CD14-positive monocyte (primary cell): ENCODE measurements around the gene KCTD19. TPM values are rescaled to one million over a fixed set of nuclear protein-coding genes. Genes with fewer than 3 reads are reported as not detected.
"Not testable (repeated sequence)": the region's sequence is repeated elsewhere in the genome, so short reads cannot be mapped to it uniquely, and the experiment has no call there.

Experiments
- DNase-seq, 3 donors: peaks; one replicate each; pipeline ENCODE4 v3.0.0-alpha.2; 2011 to 2022
- H2AFZ ChIP-seq: 2 replicates; pipeline ENCODE4 v1.6.0; 2012; ENCODE audit warnings: mild to moderate bottlenecking, low read depth, low read length, inconsistent platforms; ENCODE audit not compliant: insufficient read depth, poor library complexity, severe bottlenecking
- H3K27ac ChIP-seq, 2 donors: 1 replicate in 1 of 2; 2 replicates in 1 of 2; pipeline ENCODE4 v1.5.1; 2012 to 2013; ENCODE audit warnings: low read length in 2 of 2, control low read depth in 1 of 2, inconsistent platforms in 1 of 2, low read depth in 1 of 2, mild to moderate bottlenecking in 1 of 2
- H3K27me3 ChIP-seq, 2 donors: one replicate each; pipeline versions ENCODE4 v1.6.0 to v1.6.1; 2011 to 2013; ENCODE audit warnings: low read length in 2 of 2; ENCODE audit not compliant: control insufficient read depth in 2 of 2, insufficient read depth in 2 of 2
- H3K36me3 ChIP-seq, 2 donors: replicated peaks in 1 of 2; 1 replicate in 1 of 2; 2 replicates in 1 of 2; pipeline versions ENCODE4 v1.5.1 to v1.6.1; 2012 to 2013; ENCODE audit warnings: low read length in 2 of 2, control low read depth in 1 of 2, inconsistent platforms in 1 of 2, mild to moderate bottlenecking in 1 of 2; ENCODE audit not compliant: insufficient read depth in 2 of 2, control insufficient read depth in 1 of 2
- H3K4me1 ChIP-seq, 2 donors: 1 replicate in 1 of 2; 2 replicates in 1 of 2; pipeline versions ENCODE4 v1.5.1 to v1.6.1; 2012 to 2013; ENCODE audit warnings: low read length in 2 of 2, control low read depth in 1 of 2, inconsistent platforms in 1 of 2, mild to moderate bottlenecking in 1 of 2, moderate library complexity in 1 of 2; ENCODE audit not compliant: insufficient read depth in 2 of 2, control insufficient read depth in 1 of 2
- H3K4me2 ChIP-seq: replicated peaks from 2 replicates; pipeline ENCODE3; 2012; ENCODE audit warnings: low read length, moderate library complexity, mild to moderate bottlenecking; ENCODE audit not compliant: poor library complexity, severe bottlenecking; ENCODE audit errors: extremely low read depth
- H3K4me3 ChIP-seq, 3 experiments: fragments of 200-600 bp in 1 of 3; sonication (generic) in 1 of 3; replicated peaks in 1 of 3; 1 replicate in 2 of 3; 2 replicates in 1 of 3; pipeline ENCODE4 v1.5.1; 2011 to 2013; ENCODE audit warnings: low read length in 3 of 3, mild to moderate bottlenecking in 3 of 3, control low read depth in 2 of 3, low read depth in 2 of 3, inconsistent platforms in 1 of 3, moderate library complexity in 1 of 3
- H3K79me2 ChIP-seq: 2 replicates; pipeline ENCODE4 v1.6.0; 2012; ENCODE audit warnings: mild to moderate bottlenecking, control low read depth, inconsistent platforms, low read length, moderate library complexity; ENCODE audit not compliant: insufficient read depth
- H3K9ac ChIP-seq: 2 replicates; pipeline ENCODE4 v1.6.0; 2017; ENCODE audit warnings: low read length, mild to moderate bottlenecking; ENCODE audit not compliant: insufficient read depth, poor library complexity, severe bottlenecking
- H3K9me3 ChIP-seq, 2 donors: replicated peaks in 1 of 2; 1 replicate in 1 of 2; 2 replicates in 1 of 2; pipeline versions ENCODE4 v1.5.1 to v1.6.1; 2012 to 2013; ENCODE audit warnings: low read length in 2 of 2, control low read depth in 1 of 2; ENCODE audit not compliant: control insufficient read depth in 1 of 2, insufficient read depth in 1 of 2
- H4K20me1 ChIP-seq: 2 replicates; pipeline ENCODE4 v1.6.0; 2012; ENCODE audit warnings: mild to moderate bottlenecking, low read length, control low read depth, moderate library complexity; ENCODE audit not compliant: insufficient read depth
- H3K27ac Mint-ChIP-seq, 7 donors: one replicate each; pipeline ENCODE4 v1.8.0; 2020; ENCODE audit warnings: mild to moderate bottlenecking in 7 of 7, mixed read lengths in 7 of 7, moderate library complexity in 6 of 7, inconsistent platforms in 2 of 7
- H3K27me3 Mint-ChIP-seq, 3 donors: one replicate each; pipeline ENCODE4 v1.8.0; 2021 to 2022; ENCODE audit warnings: low read depth in 3 of 3, mild to moderate bottlenecking in 3 of 3, mixed read lengths in 3 of 3, moderate library complexity in 3 of 3, inconsistent platforms in 1 of 3
- H3K36me3 Mint-ChIP-seq, 2 donors: one replicate each; pipeline ENCODE4 v1.8.0; 2020; ENCODE audit warnings: mixed read lengths in 2 of 2, inconsistent platforms in 1 of 2, mild to moderate bottlenecking in 1 of 2
- H3K4me1 Mint-ChIP-seq: one replicate; pipeline ENCODE4 v1.8.0; 2020; ENCODE audit warnings: mild to moderate bottlenecking, mixed read lengths
- H3K4me3 Mint-ChIP-seq, 2 donors: one replicate each; pipeline ENCODE4 v1.8.0; 2020; ENCODE audit warnings: mild to moderate bottlenecking in 2 of 2, mixed read lengths in 2 of 2, moderate library complexity in 1 of 2
- H3K9me3 Mint-ChIP-seq, 7 donors: one replicate each; pipeline ENCODE4 v1.8.0; 2020 to 2022; ENCODE audit warnings: mixed read lengths in 7 of 7, mild to moderate bottlenecking in 6 of 7, moderate library complexity in 6 of 7, inconsistent platforms in 2 of 7
- CTCF ChIP-seq: fragments of 200-600 bp; IDR thresholded peaks from one replicate; pipeline ENCODE4 v1.8.0; 2022; ENCODE audit warnings: antibody characterized with exemption, mild to moderate bottlenecking
- WGBS: methylation state at CpG from one replicate; pipeline ENCODE4 v1.1.5; 2013; ENCODE audit warnings: missing lambda C conversion rate; ENCODE audit not compliant: insufficient coverage; 5-methylcytosine and 5-hydroxymethylcytosine counted together
- intact Hi-C, 2 donors: fragments of 100-400 bp; cut with micrococcal nuclease; formaldehyde crosslinking; loops; one replicate each; pipeline versions ENCODE4 v1.15.0 to v1.15.1; 2023
- polyA plus RNA-seq, 3 donors: library from polyadenylated mRNA; depleted of rRNA in 1 of 3; unstranded in 2 of 3; stranded (reverse) in 1 of 3; fragments of 300-500 nt in 2 of 3; fragments of >200 nt in 1 of 3; fragmentation: Illumina TruSeq in 2 of 3; gene quantifications; 1 replicate in 2 of 3; 2 replicates in 1 of 3; pipeline ENCODE4 v1.2.3, GENCODE V29; 2012 to 2021

Gene KCTD19
- polyA plus RNA-seq, 3 donors: not detected

- Histone ChIP-seq H4K20me1 (no peaks in the 10 kb centered on the region), H2AFZ (no peak overlapping the region), H3K27ac (no peak overlapping the region), H3K4me3 (no peak overlapping the region), H3K4me1 (no peaks in the 10 kb centered on the region), H3K79me2 (no peaks in the 10 kb centered on the region), H3K27me3 (no peaks in the 10 kb centered on the region), H3K4me2 (no peak overlapping the region), H3K9me3 (no peaks in the 10 kb centered on the region), H3K9ac (no peak overlapping the region), H3K36me3 (no peaks in the 10 kb centered on the region)
- Mint-ChIP-seq H3K27ac (no peak overlapping the region), H3K27me3 (peaks cover 2 to 3% (median 3%) of the 10 kb centered on the region in 3 donors), H3K9me3 (no peaks in the 10 kb centered on the region), H3K36me3 (no peaks in the 10 kb centered on the region), H3K4me1 (peaks cover 4% of the 10 kb centered on the region), H3K4me3 (no peak overlapping the region)
- no peak for TF ChIP-seq CTCF
- DNase-seq: no peak
- 66% methylated on average over 3 of the region's 4 CpGs for WGBS
- intact Hi-C loops: loop anchor here in 1 of 2 donors (10.0 kb wide), 1 partner anchor 47 kb away; no protein-coding TSS in a partner anchor
Measured at GRCh38 chr16:67357561-67357960, 31.0 kb upstream of the KCTD19 start.

- Histone ChIP-seq H3K9ac (no peak overlapping the region), H3K27me3 (no peaks in the 10 kb centered on the region), H2AFZ (no peak overlapping the region), H3K27ac (no peak overlapping the region), H3K4me1 (no peaks in the 10 kb centered on the region), H3K4me3 (no peak overlapping the region), H3K79me2 (no peaks in the 10 kb centered on the region), H4K20me1 (no peaks in the 10 kb centered on the region), H3K36me3 (no peaks in the 10 kb centered on the region), H3K9me3 (no peaks in the 10 kb centered on the region), H3K4me2 (no peak overlapping the region)
- TF ChIP-seq CTCF: no peak
- intact Hi-C loops: loop anchor here in 1 of 2 donors (10.0 kb wide), 1 partner anchor 48 kb away; no protein-coding TSS in a partner anchor
- Mint-ChIP-seq H3K27ac (no peak overlapping the region), H3K36me3 (no peaks in the 10 kb centered on the region), H3K4me3 (no peak overlapping the region), H3K9me3 (no peaks in the 10 kb centered on the region), H3K4me1 (peaks cover 4% of the 10 kb centered on the region), H3K27me3 (peaks cover 2 to 3% (median 3%) of the 10 kb centered on the region in 3 donors)
- DNase-seq: no peak
- 100% methylated on average over 2 of the region's 3 CpGs for WGBS
Measured at GRCh38 chr16:67356396-67356795, 29.9 kb upstream of the KCTD19 start.

- H3K9me3 ChIP-seq, H3K27me3 Mint-ChIP-seq, H3K79me2 ChIP-seq, H3K9ac ChIP-seq, H3K27ac Mint-ChIP-seq, H3K4me2 ChIP-seq, H3K4me1 Mint-ChIP-seq, H3K36me3 Mint-ChIP-seq, H3K27ac ChIP-seq, H3K4me3 ChIP-seq, H3K27me3 ChIP-seq, H3K9me3 Mint-ChIP-seq, H2AFZ ChIP-seq, H3K4me1 ChIP-seq, H4K20me1 ChIP-seq, H3K36me3 ChIP-seq, DNase-seq, H3K4me3 Mint-ChIP-seq: not testable (repeated sequence)
- WGBS: no CpG with 5 or more reads among the region's 3 CpGs
- intact Hi-C loops: loop anchor here in 1 of 2 donors (10.0 kb wide), 1 partner anchor 52 kb away; no protein-coding TSS in a partner anchor
Measured at GRCh38 chr16:67352463-67352862, 25.9 kb upstream of the KCTD19 start.
